GM18861 (cell line): ENCODE measurements around the gene P2RX6.
"Not testable (repeated sequence)": the region's sequence is repeated elsewhere in the genome, so short reads cannot be mapped to it uniquely, and the experiment has no call there.

Experiments used
- ATAC-seq: cut with Tn5 transposase; IDR thresholded peaks from one replicate; pipeline ENCODE4 v1.9.1; 2021; ENCODE audit not compliant: unreplicated experiment

The P2RX6 gene

GRCh38 chr22:21051145-21051830 lies 36.3 kb downstream of the P2RX6 start:
- ATAC-seq: no peak

- no peak for ATAC-seq
Observed at GRCh38 chr22:21051831-21052400, 37.0 kb downstream of the P2RX6 start.

- ATAC-seq: no peak
Observed at GRCh38 chr22:21052715-21053459, 37.9 kb downstream of the P2RX6 start.

GRCh38 chr22:21054046-21054713 lies 39.2 kb downstream of the P2RX6 start:
- ATAC-seq: no peak

GRCh38 chr22:21054714-21055563 lies 40.0 kb downstream of the P2RX6 start:
- ATAC-seq: no peak

- ATAC-seq: no peak
Observed at GRCh38 chr22:21055564-21055834, 40.5 kb downstream of the P2RX6 start.

- ATAC-seq: no peak
Observed at GRCh38 chr22:21055880-21056319, 40.9 kb downstream of the P2RX6 start.

- ATAC-seq: not testable (repeated sequence)
Observed at GRCh38 chr22:21060363-21060762, 45.4 kb downstream of the P2RX6 start.

- ATAC-seq: not testable (repeated sequence)
Observed at GRCh38 chr22:21061660-21062321, 46.8 kb downstream of the P2RX6 start.

- ATAC-seq: not testable (repeated sequence)
Observed at GRCh38 chr22:21064425-21064824, 49.5 kb downstream of the P2RX6 start.

- no peak for ATAC-seq
Observed at GRCh38 chr22:21064917-21065864, 50.2 kb downstream of the P2RX6 start.

GRCh38 chr22:21067075-21067900 lies 52.3 kb downstream of the P2RX6 start:
- no peak for ATAC-seq

GRCh38 chr22:21067901-21068680 lies 53.1 kb downstream of the P2RX6 start:
- ATAC-seq: no peak

- ATAC-seq: no peak
Observed at GRCh38 chr22:21068681-21069276, 53.8 kb downstream of the P2RX6 start.

GRCh38 chr22:21069375-21069774 lies 54.4 kb downstream of the P2RX6 start:
- ATAC-seq: no peak

- no peak for ATAC-seq
Observed at GRCh38 chr22:21070690-21071615, 56.0 kb downstream of the P2RX6 start.
